ENCODE data around the gene ATAD3C. TPM values are rescaled to one million over a fixed set of nuclear protein-coding genes. Genes with fewer than 3 reads are reported as not detected.
A peak's percentile ranks its signal among the peaks of the same experiment; 100 is the strongest.
"Not testable (repeated sequence)": the region's sequence is repeated elsewhere in the genome, so short reads cannot be mapped to it uniquely, and the experiment has no call there.

The ATAD3C gene
- total and polyA plus RNA-seq, 8 donors: 0.25 to 5.2 (median 1.1) TPM; not detected in 2

DNA sequence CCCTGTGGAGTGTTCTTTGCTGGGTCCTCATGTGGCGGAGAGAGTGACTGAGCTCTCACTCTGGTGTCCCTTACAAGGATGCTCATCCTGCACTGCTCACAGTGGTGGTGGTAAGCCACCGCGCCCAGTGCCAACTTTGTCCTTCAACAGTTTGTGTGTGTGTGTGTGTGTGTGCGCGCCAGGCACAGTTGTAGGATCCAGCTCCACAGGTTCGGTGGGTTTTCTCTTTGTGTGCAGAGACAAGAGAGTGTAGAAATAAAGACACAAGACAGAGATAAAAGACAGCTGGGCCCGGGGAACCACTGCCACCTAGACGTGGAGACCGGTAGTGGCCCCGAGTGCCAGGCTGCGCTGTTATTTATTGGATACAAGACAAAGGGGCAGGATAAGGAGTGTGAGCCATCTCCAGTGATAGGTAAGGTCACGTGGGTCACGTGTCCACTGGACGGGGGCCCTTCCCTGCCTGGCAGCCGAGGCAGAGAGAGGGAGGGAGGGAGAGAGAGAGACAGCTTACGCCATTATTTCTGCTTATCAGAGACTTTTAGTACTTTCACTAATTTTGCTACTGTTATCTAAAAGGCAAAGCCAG lies 55.4 kb downstream of the ATAD3C start:
- H3K27me3 ChIP-seq; H3K36me3 ChIP-seq; H3K9me3 ChIP-seq; intact Hi-C loops (cut with DNase I; ENCODE audit: low total_unique reads): not testable (repeated sequence)
- H3K4me3 ChIP-seq: peak overlapping the region in 2 of 4 donors; percentile 14 to 22
- peaks cover 5 to 14% (median 11%) of the 10 kb centered on the region in 4 donors for H3K4me1 ChIP-seq
- peak in 5 of 7 experiments; percentile 46 to 68 (median 60) for TF ChIP-seq CTCF (IDR thresholded peaks at IDR 0.05)
- WGBS, 5 donors: 25 to 35% (median 32%) methylated on average over 15 to 16 of the region's 16 CpGs
- DNase-seq: peak; percentile 69 to 71
- H3K27ac ChIP-seq: peak overlapping the region; percentile 42 to 75 (median 71)

- H3K27me3 ChIP-seq; intact Hi-C loops (cut with DNase I; ENCODE audit: low total_unique reads); H3K9me3 ChIP-seq; H3K36me3 ChIP-seq: not testable (repeated sequence)
- peak overlapping the region; percentile 42 to 75 (median 71) for H3K27ac ChIP-seq
- TF ChIP-seq CTCF (IDR thresholded peaks at IDR 0.05) (peak in 1 of 7 experiments; percentile 6), POLR2AphosphoS5 (IDR thresholded peaks at IDR 0.05) (peak in 1 of 3 donors; percentile 3)
- peak; percentile 30 to 59 for DNase-seq
- peak overlapping the region in 2 of 4 donors; percentile 14 to 22 for H3K4me3 ChIP-seq
- H3K4me1 ChIP-seq: peaks cover 5 to 14% (median 11%) of the 10 kb centered on the region in 4 donors
- WGBS, 5 donors: 10 to 23% (median 15%) methylated on average over 10 to 17 of the region's 22 CpGs
Measured at GRCh38 chr1:1505366-1505798, 55.9 kb downstream of the ATAD3C start.

DNA sequence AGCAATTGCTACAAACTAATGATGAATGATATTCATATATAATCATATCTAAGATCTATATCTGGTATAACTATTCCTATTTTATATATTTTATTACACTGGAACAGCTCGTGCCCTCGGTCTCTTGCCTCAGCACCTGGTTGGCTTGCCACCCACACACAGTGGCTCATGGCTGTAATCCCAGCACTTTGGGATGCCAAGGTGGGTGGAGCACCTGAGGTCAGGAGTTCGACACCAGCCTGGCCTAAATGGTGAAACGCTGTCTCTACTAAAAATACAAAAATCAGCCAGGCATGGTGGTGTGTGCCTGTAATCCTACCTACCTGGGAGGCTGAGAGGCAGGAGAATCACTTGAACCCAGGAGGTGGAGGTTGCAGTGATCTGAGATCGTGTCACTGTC lies 56.3 kb downstream of the ATAD3C start:
- DNase-seq; H3K36me3 ChIP-seq; H3K9me3 ChIP-seq; intact Hi-C loops (cut with DNase I; ENCODE audit: low total_unique reads); H3K27me3 ChIP-seq: not testable (repeated sequence)
- Histone ChIP-seq H3K27ac (peak overlapping the region in 4 of 5 donors; percentile 70 to 75 (median 72)), H3K4me3 (peak overlapping the region in 1 of 4 donors; percentile 22), H3K4me1 (peaks cover 6 to 18% (median 13%) of the 10 kb centered on the region in 4 donors)
- 63 to 70% (median 68%) methylated on average over 5 of the region's 5 CpGs for WGBS, 5 donors

GRCh38 chr1:1507305-1507704 lies 57.8 kb downstream of the ATAD3C start:
- no peak overlapping the region for H3K27ac ChIP-seq
- no peaks in the 10 kb centered on the region for H3K9me3 ChIP-seq
- WGBS, 5 donors: 87 to 94% (median 94%) methylated on average over 4 of the region's 4 CpGs
- peaks cover 9 to 24% (median 18%) of the 10 kb centered on the region in 4 donors for H3K4me1 ChIP-seq
- no peak for DNase-seq
- H3K4me3 ChIP-seq: no peak overlapping the region
- no peaks in the 10 kb centered on the region for H3K27me3 ChIP-seq
- intact Hi-C loops (cut with DNase I; ENCODE audit: low total_unique reads): no loop called here
- no peak for TF ChIP-seq EP300 (IDR thresholded peaks at IDR 0.05)
- no peak for TF ChIP-seq CTCF (IDR thresholded peaks at IDR 0.05)
- TF ChIP-seq POLR2AphosphoS5 (IDR thresholded peaks at IDR 0.05): no peak
- TF ChIP-seq POLR2A (IDR thresholded peaks at IDR 0.05): no peak
- no peaks in the 10 kb centered on the region for H3K36me3 ChIP-seq

DNA sequence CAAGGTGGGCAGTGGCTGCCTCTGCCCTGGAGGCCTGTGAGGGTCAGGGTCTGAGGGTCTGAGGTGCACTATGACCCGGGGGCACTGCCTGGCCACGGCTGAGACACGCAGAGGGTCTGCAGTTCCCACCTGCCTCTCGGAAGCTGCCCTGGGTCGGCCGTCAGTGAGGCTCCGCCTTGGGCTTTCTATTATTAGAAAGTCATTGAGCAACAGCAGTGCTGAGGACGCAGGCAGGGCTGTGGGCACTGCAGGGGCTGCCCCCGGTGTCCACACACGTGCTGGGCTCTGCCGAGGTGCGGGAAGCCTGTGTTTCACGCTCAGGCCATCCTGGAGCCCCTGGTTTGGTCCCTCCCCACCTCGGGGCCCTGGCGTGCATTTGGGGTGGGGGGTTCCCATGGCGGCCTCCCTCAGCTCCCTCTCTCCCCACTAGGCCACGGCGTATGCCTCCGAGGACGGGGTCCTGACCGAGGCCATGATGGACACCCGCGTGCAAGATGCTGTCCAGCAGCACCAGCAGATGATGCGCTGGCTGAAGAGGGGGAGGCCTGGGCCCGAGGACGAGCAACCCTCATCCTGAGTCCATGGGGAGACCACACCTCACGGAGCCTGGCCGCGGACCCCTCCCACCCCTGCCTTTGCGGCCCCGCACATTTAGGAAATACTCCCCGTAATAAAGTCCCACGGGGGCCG lies 59.4 kb downstream of the ATAD3C start:
- WGBS, 5 donors: 70 to 85% (median 80%) methylated on average over 2 to 34 of the region's 34 CpGs
- intact Hi-C loops (cut with DNase I; ENCODE audit: low total_unique reads); H3K27ac ChIP-seq; H3K4me3 ChIP-seq; H3K36me3 ChIP-seq; DNase-seq; H3K9me3 ChIP-seq; H3K27me3 ChIP-seq: not testable (repeated sequence)
- peaks cover 9 to 32% (median 26%) of the 10 kb centered on the region in 4 donors for H3K4me1 ChIP-seq

- intact Hi-C loops (cut with DNase I; ENCODE audit: low total_unique reads); H3K9me3 ChIP-seq; H3K27ac ChIP-seq; H3K27me3 ChIP-seq; H3K4me3 ChIP-seq; DNase-seq; H3K36me3 ChIP-seq: not testable (repeated sequence)
- WGBS, 5 donors: 74 to 85% (median 80%) methylated on average over 14 to 20 of the region's 21 CpGs
- peaks cover 9 to 37% (median 26%) of the 10 kb centered on the region in 4 donors for H3K4me1 ChIP-seq
Measured at GRCh38 chr1:1509465-1509850, 60.0 kb downstream of the ATAD3C start.
